Inflammatory macrophage treated with lipopolysaccharide for 1 hour (primary cell): ENCODE data around the gene PTPRN2.

Source experiments
- DNase-seq, 2 donors: peaks; one replicate each; pipeline ENCODE4 v3.0.0-alpha.2; 2020 to 2022

Gene PTPRN2

GRCh38 chr7:157977717-157978496 is 609.7 kb downstream of the PTPRN2 start:
- no peak for DNase-seq

- no peak for DNase-seq
These were observed 610.3 kb downstream of the PTPRN2 start for GRCh38 chr7:157977306-157977705.

DNA sequence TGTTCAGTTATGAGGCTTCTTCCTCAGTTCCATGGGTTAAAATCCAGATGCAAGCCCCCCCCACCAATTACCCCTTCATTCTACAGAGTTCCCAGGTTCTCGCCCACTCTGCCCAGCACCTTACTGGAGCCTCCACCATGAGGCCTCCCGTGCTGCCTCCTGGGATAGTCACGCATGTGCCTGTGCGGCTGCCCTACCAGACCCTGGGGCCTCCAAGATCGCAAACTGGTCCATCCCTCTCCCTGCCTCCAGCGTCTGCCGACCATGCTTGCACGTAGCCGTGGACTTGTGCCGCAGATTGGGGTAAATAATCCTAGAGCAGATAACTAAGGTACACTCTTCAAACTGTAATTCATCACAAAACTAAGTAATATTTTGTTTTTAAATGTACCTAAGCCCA is 611.2 kb downstream of the PTPRN2 start:
- no peak for DNase-seq

DNA sequence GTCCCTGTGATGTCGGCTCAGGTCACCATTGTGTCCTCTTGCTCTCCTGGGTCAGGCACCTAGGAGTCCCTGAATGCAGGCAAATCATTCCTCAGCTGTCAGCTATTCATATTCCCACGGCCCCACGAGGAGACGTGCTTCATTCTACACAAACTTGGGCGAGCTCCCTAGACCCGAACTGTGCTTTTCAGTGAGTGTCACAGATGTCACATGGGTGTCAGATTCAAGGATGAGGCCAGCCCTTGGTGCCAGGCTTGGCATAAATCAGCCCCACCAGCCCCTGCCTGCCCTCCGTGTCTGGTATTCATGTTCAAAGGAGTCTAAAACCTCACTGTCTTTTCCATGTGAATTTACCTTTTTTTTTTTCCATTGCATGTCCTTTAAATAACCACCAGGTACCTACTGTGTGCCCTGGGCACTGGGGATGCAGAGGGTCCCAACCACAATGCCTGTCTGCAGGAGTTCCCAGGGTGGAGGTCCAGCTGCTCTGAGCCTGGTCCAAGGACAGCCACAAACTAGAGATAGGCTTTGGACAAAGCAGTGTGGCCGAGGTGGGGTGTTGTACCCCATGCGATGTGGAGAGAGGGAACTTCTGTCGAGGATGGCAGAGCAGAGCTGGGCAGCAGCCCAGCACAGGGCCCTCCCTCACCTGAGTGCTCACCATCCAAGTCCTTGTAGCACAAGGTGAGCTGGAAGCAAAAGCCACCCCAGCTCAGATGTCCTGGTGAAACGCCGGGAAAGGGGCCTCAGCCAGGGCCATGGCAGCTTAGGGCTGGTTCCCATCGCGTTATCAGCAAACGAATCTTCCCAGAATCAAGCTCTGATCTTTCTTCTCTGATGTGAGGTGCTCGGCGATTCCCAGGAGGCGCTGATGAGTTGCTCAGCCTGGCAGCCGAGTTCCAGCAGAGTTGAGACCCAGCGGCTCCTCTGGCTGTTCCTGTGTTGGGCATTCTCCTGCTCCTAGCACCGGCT is 611.9 kb downstream of the PTPRN2 start:
- DNase-seq, result no peak

DNA sequence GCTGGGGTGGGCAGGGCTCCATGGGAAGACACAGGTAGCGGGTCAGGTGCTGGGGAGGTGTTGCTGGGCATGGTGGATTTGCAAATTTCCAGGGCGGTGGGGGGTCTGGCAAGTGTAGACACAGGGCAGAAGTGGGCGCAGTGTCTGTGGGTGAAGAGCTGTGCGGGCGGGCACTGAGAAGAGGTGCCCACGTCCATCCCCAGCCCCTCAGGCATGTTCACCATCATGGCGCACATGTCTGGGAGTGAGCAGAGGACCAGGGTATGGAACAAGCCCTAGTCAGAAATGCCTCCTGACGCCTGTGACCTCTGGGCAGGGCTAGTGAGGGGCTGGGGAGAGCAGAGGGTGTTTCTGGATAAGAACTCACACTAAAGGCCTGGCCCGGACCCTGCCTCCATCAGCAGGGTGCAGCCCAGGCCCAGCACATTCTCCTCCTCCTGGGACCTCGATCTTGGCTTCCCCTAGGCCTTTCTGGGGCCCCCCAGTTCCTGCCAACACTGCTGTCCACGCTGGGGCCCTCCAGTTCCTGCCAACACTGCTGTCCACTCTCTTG is 612.9 kb downstream of the PTPRN2 start:
- no peak for DNase-seq

GRCh38 chr7:157973971-157974677 is 613.5 kb downstream of the PTPRN2 start:
- DNase-seq, result no peak

DNA sequence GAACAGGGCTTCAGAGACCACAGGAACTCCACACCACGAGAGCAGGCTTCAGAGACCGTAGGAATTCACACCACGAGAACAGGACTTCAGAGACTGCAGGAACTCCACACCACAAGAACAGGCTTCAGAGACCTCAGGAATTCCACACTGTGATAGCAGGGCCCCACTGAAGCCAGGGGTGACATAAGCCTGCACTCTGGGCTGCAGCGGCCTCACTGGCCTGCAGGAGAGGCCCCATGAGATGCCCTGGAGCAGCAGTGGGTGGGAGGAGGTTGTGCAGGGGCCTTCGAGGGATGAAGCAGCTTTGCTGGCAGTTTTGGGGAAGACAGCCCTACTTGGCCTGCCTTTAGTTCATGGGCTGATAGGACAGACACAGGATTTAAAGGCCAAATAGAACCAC is 614.7 kb downstream of the PTPRN2 start:
- no peak for DNase-seq

DNA sequence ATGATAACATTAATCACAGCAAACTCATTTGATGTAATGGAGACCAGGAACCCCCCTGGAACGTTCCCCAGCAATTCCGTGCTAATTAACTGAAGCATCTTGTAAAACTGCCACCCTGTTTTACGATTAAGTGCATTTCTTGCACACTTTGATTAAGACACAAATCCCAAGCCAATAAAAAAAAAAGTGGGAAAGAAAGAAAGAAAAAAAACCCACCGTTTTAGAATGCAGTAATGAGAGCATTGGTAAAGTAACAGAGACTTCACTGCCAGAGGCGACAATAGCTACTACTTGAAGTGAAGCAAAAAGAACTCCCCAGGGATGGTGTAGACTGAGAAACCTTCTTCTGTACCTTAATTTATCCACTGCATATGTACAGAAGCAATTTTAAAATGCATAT is 616.1 kb downstream of the PTPRN2 start:
- no peak for DNase-seq

DNA sequence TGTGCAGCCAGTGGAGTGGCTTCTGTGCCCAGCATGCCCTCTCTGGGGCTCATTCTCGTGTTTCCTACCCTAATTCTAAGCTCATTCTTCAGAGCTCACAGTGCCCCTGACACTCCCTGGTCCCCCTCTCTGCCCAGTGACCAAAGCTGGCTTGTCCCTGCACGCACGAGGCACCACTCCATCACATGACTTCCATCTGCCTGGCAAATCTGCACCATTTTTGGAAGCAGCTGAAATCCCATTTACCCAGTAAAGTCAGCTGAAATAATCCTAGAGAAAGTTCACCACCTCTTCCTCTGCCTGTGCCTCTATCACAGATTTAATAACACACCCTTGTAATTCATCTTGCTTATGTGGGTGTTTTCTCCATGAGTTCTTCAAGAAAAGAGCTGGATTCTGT is 616.9 kb downstream of the PTPRN2 start:
- DNase-seq, result no peak

DNA sequence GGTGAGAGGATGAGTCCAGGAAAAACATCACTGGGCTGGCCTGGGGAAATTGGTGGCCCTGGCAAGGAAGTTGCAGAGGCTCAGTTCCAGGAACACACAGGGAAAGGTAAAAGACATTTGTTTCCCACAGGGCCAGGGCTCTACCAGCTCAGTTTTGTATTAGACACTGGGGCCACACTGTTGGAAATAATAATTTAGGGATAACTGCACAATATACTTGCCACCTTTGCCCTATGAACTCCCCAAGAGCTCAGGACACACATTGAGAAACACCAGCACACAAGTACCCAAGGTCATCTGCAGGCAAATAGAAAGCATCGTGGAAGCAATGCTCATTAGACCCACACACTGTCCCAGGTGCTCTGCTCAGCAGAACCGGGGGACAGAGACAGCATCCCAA is 617.6 kb downstream of the PTPRN2 start:
- DNase-seq, result no peak

- no peak for DNase-seq
These were observed 621.1 kb downstream of the PTPRN2 start for GRCh38 chr7:157966490-157966889.

DNA sequence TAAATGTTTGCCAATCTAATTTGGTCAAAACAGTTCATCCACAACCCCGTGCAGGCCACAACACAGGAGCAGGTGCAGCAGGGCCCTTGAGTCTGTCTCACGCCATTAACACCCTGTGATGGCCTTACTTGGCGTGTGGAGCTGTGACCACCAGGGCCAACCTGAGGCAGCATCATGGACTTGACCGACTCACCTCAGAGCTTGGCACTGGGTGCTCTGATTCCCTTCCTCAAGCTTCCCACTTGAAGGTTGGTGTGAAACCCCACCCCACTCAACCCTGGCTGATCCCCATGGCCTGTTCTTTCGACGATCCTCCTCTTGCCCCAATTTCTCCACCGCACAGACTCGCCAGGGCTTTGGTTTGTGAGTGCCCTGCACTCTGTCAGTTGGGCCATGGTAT is 623.1 kb downstream of the PTPRN2 start:
- DNase-seq, result no peak

GRCh38 chr7:157964016-157964415 is 623.6 kb downstream of the PTPRN2 start:
- no peak for DNase-seq

- DNase-seq, result no peak
These were observed 624.1 kb downstream of the PTPRN2 start for GRCh38 chr7:157963526-157963925.

- no peak for DNase-seq
These were observed 624.9 kb downstream of the PTPRN2 start for GRCh38 chr7:157962458-157963306.

- no peak for DNase-seq
These were observed 625.7 kb downstream of the PTPRN2 start for GRCh38 chr7:157961731-157962457.

GRCh38 chr7:157955348-157955999 is 632.1 kb downstream of the PTPRN2 start:
- DNase-seq, result no peak

- DNase-seq, result no peak
These were observed 632.7 kb downstream of the PTPRN2 start for GRCh38 chr7:157954901-157955300.

DNA sequence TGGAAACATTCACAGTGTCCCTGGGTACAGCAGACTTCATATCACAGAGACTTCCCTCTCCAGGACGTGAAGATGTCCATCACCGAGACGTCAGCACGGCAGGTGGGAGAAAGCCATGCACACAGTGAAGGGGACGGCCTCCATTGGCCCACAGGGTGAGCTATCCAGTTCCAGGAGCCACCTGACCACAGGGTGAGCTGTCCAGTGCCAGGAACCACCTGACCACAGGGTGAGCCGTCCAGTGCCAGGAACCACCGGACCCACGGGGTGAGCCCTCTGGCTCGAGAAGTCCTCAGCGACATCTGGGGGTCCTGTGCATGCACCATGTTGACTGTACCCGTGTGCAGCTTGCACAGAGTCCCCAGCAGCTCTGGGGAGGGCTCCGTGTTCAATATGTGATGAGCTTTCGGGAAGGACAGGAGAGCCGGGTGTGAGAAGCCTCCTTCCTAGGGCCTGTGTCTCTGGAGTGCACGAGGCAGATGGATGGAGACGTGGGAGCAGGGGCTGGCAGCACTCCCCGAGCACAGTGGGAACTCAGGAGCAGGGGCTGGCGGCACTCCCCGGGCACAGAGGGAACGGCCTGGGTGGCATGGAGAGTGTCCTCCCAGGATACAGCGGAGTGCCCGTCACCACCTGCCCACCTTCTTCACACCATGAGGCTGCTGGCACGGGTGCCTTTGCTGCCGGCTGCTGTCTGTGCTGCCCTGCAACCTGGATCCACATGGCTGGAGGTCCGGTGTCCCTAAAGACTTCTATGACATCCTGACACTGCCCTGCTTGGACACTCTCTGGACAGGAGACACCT is 634.6 kb downstream of the PTPRN2 start:
- no peak for DNase-seq
